K562 (cell line): Measurements from ENCODE around the gene WIF1. TPM values are rescaled to one million over a fixed set of nuclear protein-coding genes. Genes with fewer than 3 reads are reported as not detected.

Experiments used
- ATAC-seq: fragments of 200-7000 bp; cut with Tn5 transposase; 3 replicates; pipeline ENCODE4 v1.9.1; 2020; ENCODE audit warnings: moderate library complexity
- BruUV-seq: library from RNA; stranded (reverse); fragments of 400-500 nt; replicated peaks from 2 replicates; lab custom pipeline; 2021; lab: Mats Ljungman, UMichigan
- CTCF ChIA-PET: fragments of 300-600 bp; formaldehyde crosslinking; extraction: SDS; loops from one replicate; lab custom pipeline; 2021; ENCODE audit warnings: low intra/inter-chr PET ratio; lab: Yijun Ruan, JAX
- POLR2A ChIA-PET: fragments of 300-600, 350-650 bp; sonication (Branson Sonifier 250); formaldehyde crosslinking; extraction: SDS; loops from one replicate; lab custom pipeline; 2021; ENCODE audit warnings: antibody characterized with exemption, inconsistent platforms; lab: Yijun Ruan, JAX
- DNase-seq, 4 experiments: peaks; one replicate each; pipeline versions ENCODE4 v3.0.0 to v3.0.0-alpha.2; 2011 to 2018; ENCODE audit warnings: low spot score in 3 of 4, mixed read lengths in 3 of 4; ENCODE audit errors: extremely low read depth in 1 of 4
- FAIRE-seq: peaks from 2 replicates; lab custom pipeline; 2011; peaks lifted over from hg19 to GRCh38; lab: Jason Lieb, UNC
- H2AFZ ChIP-seq: 2 replicates; pipeline ENCODE4 v1.6.0; 2011; ENCODE audit warnings: low read depth, low read length, control low read depth, inconsistent platforms
- H3K27ac ChIP-seq: fragments of 200-600 bp; 3 replicates; pipeline ENCODE4 v1.8.0; 2011; ENCODE audit warnings: low read depth, mild to moderate bottlenecking, control low read depth, inconsistent platforms, low read length, moderate library complexity, mixed read lengths; ENCODE audit errors: extremely low read depth
- H3K27me3 ChIP-seq, 2 experiments: fragments of 300-600 bp in 1 of 2; 2 replicates in 1 of 2; 3 replicates in 1 of 2; pipeline versions ENCODE4 v1.6.0 to v1.8.0; 2011; ENCODE audit warnings: inconsistent platforms in 2 of 2, low read length in 2 of 2, mild to moderate bottlenecking in 1 of 2, mixed read lengths in 1 of 2, moderate library complexity in 1 of 2; ENCODE audit not compliant: control insufficient read depth in 2 of 2, insufficient read depth in 2 of 2
- H3K36me3 ChIP-seq: fragments of 300-600 bp; 3 replicates; pipeline ENCODE4 v1.8.0; 2011; ENCODE audit warnings: mild to moderate bottlenecking, low read length, inconsistent platforms; ENCODE audit not compliant: control insufficient read depth, insufficient read depth
- H3K4me1 ChIP-seq, 2 experiments: fragments of 200-600 bp in 1 of 2; replicated peaks in 1 of 2; 2 replicates in 1 of 2; 3 replicates in 1 of 2; pipeline versions ENCODE4 v1.5.1 to v1.8.0; 2011; ENCODE audit warnings: inconsistent platforms in 2 of 2, low read length in 2 of 2, mild to moderate bottlenecking in 1 of 2, mixed read lengths in 1 of 2, moderate library complexity in 1 of 2; ENCODE audit not compliant: control insufficient read depth in 2 of 2, insufficient read depth in 2 of 2
- H3K4me2 ChIP-seq: 2 replicates; pipeline ENCODE4 v1.6.1; 2011; ENCODE audit warnings: low read length, control low read depth, inconsistent platforms, mixed read lengths; ENCODE audit not compliant: insufficient read depth
- H3K4me3 ChIP-seq: fragments of 200-600 bp; sonication (generic), shearing (Covaris generic); 2 replicates; pipeline ENCODE4 v1.5.1; 2016; ENCODE audit warnings: control low read depth, inconsistent platforms
- H3K79me2 ChIP-seq: fragments of 200-600 bp; 3 replicates; pipeline ENCODE4 v1.8.0; 2011; ENCODE audit warnings: low read length, inconsistent platforms; ENCODE audit not compliant: control insufficient read depth, insufficient read depth
- H3K9ac ChIP-seq, 2 experiments: 2 replicates each; pipeline versions ENCODE4 v1.6.0 to v1.6.1; 2011; ENCODE audit warnings: low read depth in 2 of 2, low read length in 2 of 2, control low read depth in 1 of 2, inconsistent platforms in 1 of 2, mild to moderate bottlenecking in 1 of 2, mixed read lengths in 1 of 2; ENCODE audit not compliant: insufficient read depth in 1 of 2
- H3K9me1 ChIP-seq: one replicate; pipeline ENCODE4 v1.6.0; 2011; ENCODE audit warnings: inconsistent platforms, mild to moderate bottlenecking, low read length, moderate library complexity; ENCODE audit not compliant: control insufficient read depth, insufficient read depth
- H3K9me3 ChIP-seq: replicated peaks from 2 replicates; pipeline ENCODE4 v1.5.1; 2011; ENCODE audit warnings: low read depth, low read length, inconsistent platforms; ENCODE audit not compliant: control insufficient read depth, insufficient read depth
- H4K20me1 ChIP-seq: replicated peaks from 2 replicates; pipeline ENCODE4 v1.6.1; 2011; ENCODE audit warnings: low read length, inconsistent platforms, mixed read lengths; ENCODE audit not compliant: control insufficient read depth, insufficient read depth
- ARID1B ChIP-seq: fragments of 450-650 bp; IDR thresholded peaks from 2 replicates; pipeline ENCODE4 v1.6.1; 2016; ENCODE audit warnings: antibody characterized with exemption, mild to moderate bottlenecking, inconsistent platforms
- FUS ChIP-seq: fragments of 200-400 bp; formaldehyde crosslinking; optimal IDR thresholded peaks from 2 replicates; pipeline ENCODE3; 2017; ENCODE audit warnings: low read depth, low read length
- MAFK ChIP-seq: IDR thresholded peaks from 2 replicates; pipeline ENCODE4 v1.6.1; 2011; ENCODE audit warnings: low read length, improper control_type of control experiment
- MLLT1 ChIP-seq, 2 experiments: fragments of 450-650 bp; IDR thresholded peaks; 2 replicates each; pipeline ENCODE4 v1.6.1; 2016
- MTA1 ChIP-seq: fragments of 450-650 bp; IDR thresholded peaks from 2 replicates; pipeline ENCODE4 v1.6.1; 2017; ENCODE audit warnings: borderline replicate concordance
- MXI1 ChIP-seq: IDR thresholded peaks from 2 replicates; pipeline ENCODE4 v1.6.1; 2011; ENCODE audit warnings: low read depth, mild to moderate bottlenecking, improper control_type of control experiment, low read length
- NFE2L1 ChIP-seq: fragments of 450-650 bp; IDR thresholded peaks from 2 replicates; pipeline ENCODE4 v1.6.1; 2016; ENCODE audit warnings: missing genetic modification characterization, low read depth, mild to moderate bottlenecking, missing compliant biosample characterization, moderate library complexity, borderline replicate concordance
- PHF8 ChIP-seq: fragments of 200-600 bp; sonication (generic); IDR thresholded peaks from 2 replicates; pipeline ENCODE4 v1.6.1; 2012; ENCODE audit warnings: mixed run types, mild to moderate bottlenecking, inconsistent platforms, low read length, moderate library complexity, borderline replicate concordance
- PRDM10 ChIP-seq: fragments of 450-650 bp; IDR thresholded peaks from 2 replicates; pipeline ENCODE4 v1.6.1; 2018; ENCODE audit not compliant: partially characterized antibody
- SMARCA4 ChIP-seq: fragments of 450-650 bp; IDR thresholded peaks from 2 replicates; pipeline ENCODE4 v1.6.1; 2016
- TRIM24 ChIP-seq, 2 experiments: fragments of 450-650 bp; IDR thresholded peaks; 2 replicates each; pipeline ENCODE4 v1.6.1; 2016
- ZBTB2 ChIP-seq: fragments of 450-650 bp; IDR thresholded peaks from 2 replicates; pipeline ENCODE4 v1.6.1; 2016; ENCODE audit warnings: antibody characterized with exemption
- WGBS: fragments of 100-300 bp; shearing (Covaris generic); methylation state at CpG from one replicate; pipeline ENCODE4 v1.1.6; 2016; ENCODE audit warnings: low coverage, mixed read lengths; ENCODE audit not compliant: insufficient coverage; ENCODE audit errors: missing lambda C conversion rate; 5-methylcytosine and 5-hydroxymethylcytosine counted together
- in situ Hi-C: fragments of 300-500 bp; cut with MboI; formaldehyde crosslinking; loops from 4 replicates; pipeline ENCODE4 v1.15.0; 2018; ENCODE audit warnings: inconsistent platforms, mixed read lengths
- intact Hi-C: fragments of 100-400 bp; cut with micrococcal nuclease; formaldehyde crosslinking; loops from 2 replicates; pipeline ENCODE4 v1.14.2; 2022
- polyA plus RNA-seq, 8 experiments: library from polyadenylated mRNA; depleted of rRNA in 4 of 8; stranded (reverse) in 5 of 8; unstranded in 3 of 8; fragments of >200 nt; fragmentation: Nextera tagmentation in 2 of 8; fragmentation: Illumina TruSeq in 1 of 8; extraction: Ambion mirVana in 2 of 8; extraction: Trizol in 1 of 8; gene quantifications; 2 replicates each; pipeline versions ENCODE4 v1.2.1 to v1.2.3, GENCODE V29; 2011 to 2014; ENCODE audit warnings: inconsistent platforms in 1 of 8, missing spikeins in 1 of 8
- total RNA-seq, 7 experiments: library from RNA; depleted of rRNA in 6 of 7; stranded (reverse); fragments of >200 nt in 6 of 7; fragmentation: Illumina TruSeq in 2 of 7; extraction: Trizol in 2 of 7; gene quantifications; 2 replicates each; pipeline versions ENCODE4 v1.2.1 to v1.2.3, GENCODE V29; 2011 to 2021; ENCODE audit warnings: low replicate concordance in 1 of 7

Gene WIF1
- total and polyA plus RNA-seq, 9 of the 15 experiments (the other 6 are each of a cell fraction or from before 2014, with no cell fraction given): not detected

- TF ChIP-seq ZBTB2: no peak
- no peak for TF ChIP-seq MXI1
- no peak for TF ChIP-seq MTA1
- TF ChIP-seq FUS: no peak
- no peak for TF ChIP-seq PRDM10
Observed at GRCh38 chr12:65157091-65157490, 36.0 kb upstream of the WIF1 start (continued).

- FAIRE-seq: no peak
- Histone ChIP-seq H3K4me3 (no peak overlapping the region), H3K27ac (peak overlapping the region; percentile 31; the same call in 1 of the 3 replicates), H3K4me1 (peaks cover 0 to 4% of the 10 kb centered on the region in 2 experiments; a peak in 3 of 5 replicates), H3K27me3 (peaks cover 0 to 3% of the 10 kb centered on the region in 2 experiments; a peak in 1 of 5 replicates), H3K9me1 (no peaks in the 10 kb centered on the region), H2AFZ (peak overlapping the region; percentile 87), H3K36me3 (no peaks in the 10 kb centered on the region), H3K9ac (no peak overlapping the region), H3K4me2 (no peak overlapping the region), H3K9me3 (no peaks in the 10 kb centered on the region), H4K20me1 (no peaks in the 10 kb centered on the region), H3K79me2 (no peaks in the 10 kb centered on the region)
- in situ Hi-C loops (no loop called here), intact Hi-C loops (no loop called here)
- ChIA-PET CTCF (no interaction called here), POLR2A (no interaction called here)
- peak; percentile 67 for ATAC-seq
- BruUV-seq: no TSS peak
- WGBS: 18% methylated on average over 2 of the region's 2 CpGs
- peak in 1 of 4 experiments; percentile 18 for DNase-seq
- TF ChIP-seq MAFK (peak; percentile 91), SMARCA4 (peak; percentile 33; the same call in 1 of the 2 replicates), PHF8 (no peak), MLLT1 (IDR thresholded peaks at IDR 0.05) (no peak), TRIM24 (IDR thresholded peaks at IDR 0.05) (0 out of 4 replicates have a peak, but pooled peaks of 1 of the 2 experiments have one; percentile 13), ARID1B (peak; percentile 35), NFE2L1 (tag) (peak; percentile 96)
Observed at GRCh38 chr12:65156366-65156841, 35.3 kb upstream of the WIF1 start.
